ENCODE data around the gene VAV2. TPM values are rescaled to one million over a fixed set of nuclear protein-coding genes. Genes with fewer than 3 reads are reported as not detected.

The VAV2 gene
- polyA plus RNA-seq, 2 of the 4 experiments (the other 2 are of a cell fraction): 9.8 to 21.4 TPM

GRCh38 chr9:133873461-133873891, 118.6 kb downstream of the VAV2 start:
- Histone ChIP-seq H3K4me2 (peak overlapping the region; percentile 70), H3K27ac (peak overlapping the region; percentile 88 to 97), H3K4me3 (no peak overlapping the region), H3K9me3 (no peaks in the 10 kb centered on the region), H3K4me1 (peaks cover 56% of the 10 kb centered on the region)
- DNase-seq (ENCODE audit: low read depth in 1 of 2, low spot score in 1 of 2) (no peak), FAIRE-seq (no peak), ATAC-seq (no peak; a peak in 1 of 6 replicates)
- CTCF ChIA-PET: interaction anchor here (0.8 to 5.9 kb wide), 9 partner anchors 9 to 121 kb away, joined by 3 to 39 read pairs (median 4); no protein-coding TSS in a partner anchor
- TF ChIP-seq CTCF (IDR thresholded peaks at IDR 0.05) (no peak), FOSL2 (IDR thresholded peaks at IDR 0.05) (no peak), FOSL2 (CRISPR knock-in tag; IDR thresholded peaks at IDR 0.05) (no peak), BCL3 (IDR thresholded peaks at IDR 0.05) (no peak), FOXS1 (CRISPR knock-in tag; IDR thresholded peaks at IDR 0.05) (no peak), PHF8 (IDR thresholded peaks at IDR 0.05; ENCODE audit: borderline replicate concordance, low read depth) (no peak), HMGXB4 (CRISPR knock-in tag; IDR thresholded peaks at IDR 0.05; ENCODE audit: borderline replicate concordance) (no peak), NR3C1 (IDR thresholded peaks at IDR 0.05) (no peak), KDM1A (IDR thresholded peaks at IDR 0.05; ENCODE audit: low read depth) (no peak), CHD2 (IDR thresholded peaks at IDR 0.05; ENCODE audit: low read length, partially characterized antibody) (no peak), RARB (CRISPR knock-in tag; IDR thresholded peaks at IDR 0.05) (no peak), CEBPB (IDR thresholded peaks at IDR 0.05) (no peak), KDM5A (IDR thresholded peaks at IDR 0.05) (no peak), NPAS2 (CRISPR knock-in tag; IDR thresholded peaks at IDR 0.05; ENCODE audit: borderline replicate concordance) (no peak), EHMT2 (IDR thresholded peaks at IDR 0.05; ENCODE audit: low read depth) (no peak)
- POLR2A ChIA-PET: interaction anchor here (1.2 kb wide), 2 partner anchors 71 to 152 kb away, joined by 3 read pairs; partner anchors contain the start of gene BRD3OS
- WGBS (ENCODE audit: missing lambda C conversion rate): 63% methylated on average over 8 of the region's 9 CpGs

- Histone ChIP-seq H3K9me3 (no peaks in the 10 kb centered on the region), H3K4me1 (peaks cover 56% of the 10 kb centered on the region), H3K27ac (peak overlapping the region; percentile 88 to 97), H3K4me3 (no peak overlapping the region), H3K4me2 (peak overlapping the region; percentile 70)
- no peak for TF ChIP-seq HOXB5 (CRISPR knock-in tag; IDR thresholded peaks at IDR 0.05)
- ATAC-seq (no peak), DNase-seq (ENCODE audit: low read depth in 1 of 2, low spot score in 1 of 2) (no peak), FAIRE-seq (no peak)
- 73% methylated on average over 6 of the region's 9 CpGs for WGBS (ENCODE audit: missing lambda C conversion rate)
- ChIA-PET POLR2A (no interaction called here), CTCF (interaction anchor here (0.8 to 5.9 kb wide), 7 partner anchors 9 to 122 kb away, joined by 3 to 39 read pairs (median 4); no protein-coding TSS in a partner anchor)
These were observed 119.1 kb downstream of the VAV2 start for GRCh38 chr9:133873009-133873408.

Data from A549 (cell line).